ENCODE data around the gene SLC23A2. TPM values are rescaled to one million over a fixed set of nuclear protein-coding genes. Genes with fewer than 3 reads are reported as not detected.

Gene SLC23A2
- total RNA-seq, 4 donors from 2014 or later: 10.5 to 29.0 (median 20.4) TPM

- Histone ChIP-seq H3K4me1 (peaks cover 20% of the 10 kb centered on the region), H3K4me3 (no peak overlapping the region), H3K36me3 (peaks cover 4% of the 10 kb centered on the region), H3K27me3 (no peaks in the 10 kb centered on the region), H3K9me3 (no peaks in the 10 kb centered on the region), H3K27ac (no peak overlapping the region)
- TF ChIP-seq POLR2A (IDR thresholded peaks at IDR 0.05) (no peak), EP300 (IDR thresholded peaks at IDR 0.05) (no peak), POLR2AphosphoS5 (IDR thresholded peaks at IDR 0.05) (no peak)
- TF ChIP-seq, protein P1, sequence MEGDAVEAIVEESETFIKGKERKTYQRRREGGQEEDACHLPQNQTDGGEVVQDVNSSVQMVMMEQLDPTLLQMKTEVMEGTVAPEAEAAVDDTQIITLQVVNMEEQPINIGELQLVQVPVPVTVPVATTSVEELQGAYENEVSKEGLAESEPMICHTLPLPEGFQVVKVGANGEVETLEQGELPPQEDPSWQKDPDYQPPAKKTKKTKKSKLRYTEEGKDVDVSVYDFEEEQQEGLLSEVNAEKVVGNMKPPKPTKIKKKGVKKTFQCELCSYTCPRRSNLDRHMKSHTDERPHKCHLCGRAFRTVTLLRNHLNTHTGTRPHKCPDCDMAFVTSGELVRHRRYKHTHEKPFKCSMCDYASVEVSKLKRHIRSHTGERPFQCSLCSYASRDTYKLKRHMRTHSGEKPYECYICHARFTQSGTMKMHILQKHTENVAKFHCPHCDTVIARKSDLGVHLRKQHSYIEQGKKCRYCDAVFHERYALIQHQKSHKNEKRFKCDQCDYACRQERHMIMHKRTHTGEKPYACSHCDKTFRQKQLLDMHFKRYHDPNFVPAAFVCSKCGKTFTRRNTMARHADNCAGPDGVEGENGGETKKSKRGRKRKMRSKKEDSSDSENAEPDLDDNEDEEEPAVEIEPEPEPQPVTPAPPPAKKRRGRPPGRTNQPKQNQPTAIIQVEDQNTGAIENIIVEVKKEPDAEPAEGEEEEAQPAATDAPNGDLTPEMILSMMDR (IDR thresholded peaks at IDR 0.05): no peak
- no peak for DNase-seq (ENCODE audit: low spot score in 2 of 2)
- WGBS: 87% methylated on average over 3 of the region's 3 CpGs
These were observed 106.9 kb downstream of the SLC23A2 start for GRCh38 chr20:4894409-4894808.

DNA sequence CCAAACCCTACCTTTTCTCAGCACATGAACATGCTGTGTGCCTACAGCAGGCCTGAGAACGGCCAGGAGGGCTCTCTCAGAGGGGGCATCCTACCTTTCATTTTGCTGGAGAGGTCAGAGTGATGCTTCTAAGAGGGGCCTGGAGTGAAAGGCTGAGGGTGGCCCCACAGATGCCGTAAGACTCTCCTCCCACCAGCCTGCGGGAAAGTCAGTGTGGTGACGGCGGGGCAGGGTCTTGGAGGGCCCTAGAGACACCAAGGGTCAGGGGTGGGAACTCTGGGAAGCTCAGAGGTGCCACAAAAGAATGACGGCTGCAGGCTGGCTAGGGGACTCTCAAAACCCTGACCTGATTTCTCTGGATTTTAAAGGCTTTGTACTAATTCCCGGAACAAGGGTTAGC is 107.6 kb downstream of the SLC23A2 start:
- Histone ChIP-seq H3K4me3 (no peak overlapping the region), H3K36me3 (peaks cover 8% of the 10 kb centered on the region), H3K27me3 (no peaks in the 10 kb centered on the region), H3K27ac (no peak overlapping the region), H3K9me3 (no peaks in the 10 kb centered on the region), H3K4me1 (peaks cover 13% of the 10 kb centered on the region)
- no peak for DNase-seq (ENCODE audit: low spot score in 2 of 2)
- TF ChIP-seq POLR2AphosphoS5 (IDR thresholded peaks at IDR 0.05) (no peak), EP300 (IDR thresholded peaks at IDR 0.05) (no peak), POLR2A (IDR thresholded peaks at IDR 0.05) (no peak)
- TF ChIP-seq, protein P1 (IDR thresholded peaks at IDR 0.05): no peak
- WGBS: 96% methylated on average over 6 of the region's 7 CpGs

DNA sequence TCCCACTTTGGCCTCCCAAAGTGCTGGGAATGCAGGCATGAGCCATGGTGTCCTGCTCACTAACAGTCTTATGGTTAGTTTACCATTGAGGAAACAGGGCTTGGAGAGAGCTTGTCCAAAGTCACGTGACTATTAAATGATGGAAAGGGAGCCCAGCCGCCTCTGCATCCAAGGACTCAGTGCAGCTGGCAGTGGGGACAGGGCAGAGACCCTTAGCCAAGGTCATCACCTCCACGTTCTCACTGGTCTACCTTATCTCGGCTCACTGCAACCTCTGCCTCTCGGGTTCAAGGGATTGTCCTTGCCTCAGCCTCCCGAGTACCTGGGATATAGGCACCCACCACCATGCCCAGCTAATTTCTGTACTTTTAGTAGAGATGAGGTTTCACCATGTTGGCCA is 109.3 kb downstream of the SLC23A2 start:
- Histone ChIP-seq H3K27ac (no peak overlapping the region), H3K27me3 (no peaks in the 10 kb centered on the region), H3K4me3 (no peak overlapping the region), H3K4me1 (no peaks in the 10 kb centered on the region), H3K36me3 (peaks cover 9% of the 10 kb centered on the region), H3K9me3 (no peaks in the 10 kb centered on the region)
- WGBS: 97% methylated on average over 6 of the region's 6 CpGs
- DNase-seq (ENCODE audit: low spot score in 2 of 2): no peak
- TF ChIP-seq, protein P1 (IDR thresholded peaks at IDR 0.05): no peak
- TF ChIP-seq EP300 (IDR thresholded peaks at IDR 0.05) (no peak), POLR2A (IDR thresholded peaks at IDR 0.05) (no peak), POLR2AphosphoS5 (IDR thresholded peaks at IDR 0.05) (no peak)

- H3K27ac ChIP-seq: no peak overlapping the region
- DNase-seq (ENCODE audit: low spot score in 2 of 2): no peak
- no peaks in the 10 kb centered on the region for H3K9me3 ChIP-seq
- no peak overlapping the region for H3K4me3 ChIP-seq
- TF ChIP-seq, protein P1 (IDR thresholded peaks at IDR 0.05): no peak
- TF ChIP-seq EP300 (IDR thresholded peaks at IDR 0.05) (no peak), POLR2AphosphoS5 (IDR thresholded peaks at IDR 0.05) (no peak), POLR2A (IDR thresholded peaks at IDR 0.05) (no peak)
- no peaks in the 10 kb centered on the region for H3K27me3 ChIP-seq
- H3K36me3 ChIP-seq: peaks cover 9% of the 10 kb centered on the region
- 94% methylated on average over 7 of the region's 7 CpGs for WGBS
- H3K4me1 ChIP-seq: no peaks in the 10 kb centered on the region
These were observed 110.0 kb downstream of the SLC23A2 start for GRCh38 chr20:4891190-4891763.

- peak in 1 of 2 donors; percentile 15 for DNase-seq (ENCODE audit: low spot score in 2 of 2)
- WGBS: 93% methylated on average over 7 of the region's 7 CpGs
- Histone ChIP-seq H3K9me3 (no peaks in the 10 kb centered on the region), H3K27me3 (no peaks in the 10 kb centered on the region), H3K27ac (no peak overlapping the region), H3K4me1 (no peaks in the 10 kb centered on the region), H3K36me3 (peaks cover 9% of the 10 kb centered on the region), H3K4me3 (no peak overlapping the region)
- TF ChIP-seq EP300 (IDR thresholded peaks at IDR 0.05): no peak
- TF ChIP-seq POLR2A (IDR thresholded peaks at IDR 0.05): no peak
These were observed 111.9 kb downstream of the SLC23A2 start for GRCh38 chr20:4889446-4889845.

DNA sequence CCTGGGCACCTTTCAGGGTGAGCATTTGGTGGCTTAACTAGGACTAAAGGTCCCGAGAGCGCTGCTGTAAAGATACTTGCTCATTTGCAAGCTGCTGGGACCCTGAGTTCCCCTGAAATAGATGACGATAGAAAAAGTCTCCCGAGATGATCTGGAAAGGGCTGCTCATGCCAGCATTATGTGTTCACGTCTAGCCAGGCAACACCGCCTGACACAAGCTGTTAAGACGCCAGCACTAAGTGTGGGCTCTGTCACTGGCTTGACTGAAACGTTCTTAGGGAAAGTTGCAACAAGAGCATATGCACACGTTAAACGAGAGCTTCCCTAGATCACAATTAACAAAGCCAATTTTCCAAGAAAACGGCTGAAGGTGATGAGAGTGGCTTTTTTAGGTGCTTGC is 113.7 kb downstream of the SLC23A2 start:
- no peaks in the 10 kb centered on the region for H3K9me3 ChIP-seq
- H3K27ac ChIP-seq: no peak overlapping the region
- no peaks in the 10 kb centered on the region for H3K4me1 ChIP-seq
- H3K4me3 ChIP-seq: no peak overlapping the region
- H3K27me3 ChIP-seq: no peaks in the 10 kb centered on the region
- 91% methylated on average over 11 of the region's 11 CpGs for WGBS
- peaks cover 16% of the 10 kb centered on the region for H3K36me3 ChIP-seq
- peak; percentile 31 to 47 for DNase-seq (ENCODE audit: low spot score in 2 of 2)
- TF ChIP-seq POLR2AphosphoS5 (IDR thresholded peaks at IDR 0.05) (no peak), EP300 (IDR thresholded peaks at IDR 0.05) (no peak), POLR2A (IDR thresholded peaks at IDR 0.05) (no peak)
- TF ChIP-seq, protein P1 (IDR thresholded peaks at IDR 0.05): no peak

Data from suprapubic skin (tissue), 4 donors.